IPS-11a (cell line): ENCODE data around the gene CDK1.
"Not testable (repeated sequence)": the region's sequence is repeated elsewhere in the genome, so short reads cannot be mapped to it uniquely, and the experiment has no call there.

Source experiments
- H3K4me3 ChIP-seq: one replicate; pipeline ENCODE4 v1.5.1; 2013; ENCODE audit warnings: low read depth, low read length, control low read depth

The CDK1 gene

GRCh38 chr10:60810437-60811182 is 32.3 kb downstream of the CDK1 start:
- H3K4me3 ChIP-seq, result no peak overlapping the region

GRCh38 chr10:60816628-60817397 is 38.5 kb downstream of the CDK1 start:
- no peak overlapping the region for H3K4me3 ChIP-seq

- no peak overlapping the region for H3K4me3 ChIP-seq
These were observed 39.1 kb downstream of the CDK1 start for GRCh38 chr10:60817398-60817805.

GRCh38 chr10:60818134-60818770 is 40.0 kb downstream of the CDK1 start:
- no peak overlapping the region for H3K4me3 ChIP-seq

- H3K4me3 ChIP-seq, result no peak overlapping the region
These were observed 41.0 kb downstream of the CDK1 start for GRCh38 chr10:60819271-60819670.

- H3K4me3 ChIP-seq, result no peak overlapping the region
These were observed 41.9 kb downstream of the CDK1 start for GRCh38 chr10:60820093-60820754.

GRCh38 chr10:60821656-60822055 is 43.4 kb downstream of the CDK1 start:
- H3K4me3 ChIP-seq, result no peak overlapping the region

GRCh38 chr10:60822809-60823208 is 44.5 kb downstream of the CDK1 start:
- H3K4me3 ChIP-seq, result no peak overlapping the region

GRCh38 chr10:60823324-60823723 is 45.0 kb downstream of the CDK1 start:
- no peak overlapping the region for H3K4me3 ChIP-seq

GRCh38 chr10:60825520-60825919 is 47.2 kb downstream of the CDK1 start:
- H3K4me3 ChIP-seq, result no peak overlapping the region

- H3K4me3 ChIP-seq, result no peak overlapping the region
These were observed 49.7 kb downstream of the CDK1 start for GRCh38 chr10:60827791-60828488.

GRCh38 chr10:60828489-60828852 is 50.2 kb downstream of the CDK1 start:
- H3K4me3 ChIP-seq, result no peak overlapping the region

GRCh38 chr10:60832136-60832535 is 53.9 kb downstream of the CDK1 start:
- H3K4me3 ChIP-seq, result not testable (repeated sequence)

GRCh38 chr10:60834401-60834800 is 56.1 kb downstream of the CDK1 start:
- no peak overlapping the region for H3K4me3 ChIP-seq

- no peak overlapping the region for H3K4me3 ChIP-seq
These were observed 56.8 kb downstream of the CDK1 start for GRCh38 chr10:60835049-60835448.

- H3K4me3 ChIP-seq, result not testable (repeated sequence)
These were observed 62.9 kb downstream of the CDK1 start for GRCh38 chr10:60841227-60841626.

- no peak overlapping the region for H3K4me3 ChIP-seq
These were observed 64.4 kb downstream of the CDK1 start for GRCh38 chr10:60842694-60843093.
